ENCODE results near the gene DCTN3.

Gene DCTN3

DNA sequence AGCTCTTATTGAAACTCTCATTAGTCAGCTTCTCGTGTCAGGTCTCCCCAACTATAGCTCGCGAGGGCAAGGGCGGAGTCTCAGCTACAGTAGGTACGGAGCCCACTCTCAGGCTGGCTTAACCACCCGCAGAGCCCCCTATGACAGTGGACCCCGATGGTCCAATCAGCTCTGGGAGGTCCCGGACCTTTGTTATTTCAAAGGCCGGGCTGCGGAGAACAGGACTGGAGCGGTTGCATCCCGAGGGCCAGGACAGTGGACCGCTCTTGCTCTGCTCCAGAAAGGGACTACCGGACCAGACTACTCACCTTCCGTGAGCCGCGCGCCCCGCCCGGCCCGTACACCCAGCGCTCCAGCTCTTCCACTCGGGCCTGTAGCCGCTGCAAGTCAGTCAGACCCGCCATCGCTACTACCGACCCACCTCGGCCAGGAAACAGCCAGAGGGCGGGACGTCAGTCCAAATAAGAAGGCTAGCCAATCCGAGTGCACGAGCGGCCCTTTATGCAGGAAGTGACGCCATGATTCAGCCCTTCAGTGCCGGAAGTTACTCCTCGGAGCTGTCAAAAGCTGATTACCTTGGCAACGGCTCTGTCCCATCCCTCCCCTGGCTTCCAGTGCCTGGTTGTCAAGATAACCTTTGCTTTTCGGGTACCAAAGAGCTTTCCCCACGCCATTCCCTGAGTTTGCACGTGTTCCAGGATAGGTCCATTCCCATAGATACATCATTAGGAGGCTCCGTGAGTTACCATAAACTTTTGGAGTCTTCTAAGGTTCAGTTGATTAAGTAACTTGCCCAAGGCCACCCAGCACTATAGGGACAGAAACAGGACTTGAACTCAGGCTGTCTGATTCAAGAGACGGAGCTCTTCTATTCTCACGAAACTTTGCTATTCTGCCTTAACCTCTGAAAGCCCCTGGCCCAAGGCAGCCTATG lies at the start of gene DCTN3:
DCTN3 (minus strand) TSS at position 435 of the 934 bp plus-strand sequence; CDS start at position 404, 31 bp downstream.
- peak; percentile 91 for DNase-seq

DNA sequence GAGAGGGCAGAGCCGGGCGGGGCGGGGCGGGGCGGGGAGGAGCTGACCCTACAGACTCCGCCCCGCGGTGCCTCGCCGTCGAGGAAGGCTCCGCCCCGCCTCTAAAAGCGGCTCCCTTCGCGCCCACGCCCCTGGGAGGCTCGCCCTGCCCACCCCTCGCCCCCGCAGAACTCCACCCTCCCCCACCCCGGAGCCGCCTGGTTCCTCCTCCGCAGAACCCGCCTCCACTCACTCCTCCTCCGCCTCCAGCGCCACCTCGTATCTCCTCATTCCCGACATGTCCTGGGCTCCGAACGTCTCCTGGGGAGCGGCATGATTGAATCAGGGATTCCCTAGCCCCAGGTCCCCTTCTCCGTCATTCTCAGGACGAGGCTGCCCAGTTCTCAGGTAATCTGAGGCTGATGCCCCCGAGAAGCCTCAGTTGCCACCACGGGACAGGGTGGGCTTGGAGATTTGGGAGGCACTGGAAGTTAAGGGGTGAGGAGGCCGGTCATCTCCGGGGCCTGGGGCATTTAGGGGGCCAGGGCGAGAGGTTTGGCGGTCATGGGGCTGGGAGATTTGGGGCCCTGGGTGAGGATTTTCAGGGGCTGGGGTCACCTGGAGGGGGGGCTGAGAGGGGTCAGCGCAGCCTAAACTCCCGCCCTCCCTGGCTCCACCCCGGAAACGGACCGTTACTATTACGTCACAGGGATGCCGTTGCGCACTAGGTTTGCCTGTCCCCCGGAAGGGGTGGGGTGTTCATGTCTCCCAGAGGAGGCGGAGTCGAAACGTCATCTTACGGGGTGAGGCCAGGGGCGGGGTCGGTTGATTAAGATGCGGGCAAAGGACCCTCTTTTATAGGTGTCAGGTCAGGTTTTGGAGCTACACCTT lies 45.3 kb upstream of the DCTN3 start:
- DNase-seq = peak; percentile 93

DNA sequence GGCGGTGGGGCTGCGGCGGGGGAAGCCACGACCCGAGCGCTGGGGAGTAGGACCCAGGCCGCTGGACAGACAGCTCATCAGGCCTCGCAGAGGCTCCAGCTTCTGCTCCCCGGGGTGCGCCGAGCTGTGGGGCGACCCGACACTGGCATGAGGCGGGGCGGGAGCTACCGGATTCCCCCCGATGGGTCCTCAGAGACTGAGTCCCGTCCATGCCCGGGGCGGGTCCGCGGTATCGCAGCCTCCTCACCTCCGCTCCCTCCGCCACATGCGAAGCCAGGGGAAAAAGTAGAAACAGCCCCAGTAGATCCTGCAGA lies 44.7 kb upstream of the DCTN3 start:
- DNase-seq = no peak

DNA sequence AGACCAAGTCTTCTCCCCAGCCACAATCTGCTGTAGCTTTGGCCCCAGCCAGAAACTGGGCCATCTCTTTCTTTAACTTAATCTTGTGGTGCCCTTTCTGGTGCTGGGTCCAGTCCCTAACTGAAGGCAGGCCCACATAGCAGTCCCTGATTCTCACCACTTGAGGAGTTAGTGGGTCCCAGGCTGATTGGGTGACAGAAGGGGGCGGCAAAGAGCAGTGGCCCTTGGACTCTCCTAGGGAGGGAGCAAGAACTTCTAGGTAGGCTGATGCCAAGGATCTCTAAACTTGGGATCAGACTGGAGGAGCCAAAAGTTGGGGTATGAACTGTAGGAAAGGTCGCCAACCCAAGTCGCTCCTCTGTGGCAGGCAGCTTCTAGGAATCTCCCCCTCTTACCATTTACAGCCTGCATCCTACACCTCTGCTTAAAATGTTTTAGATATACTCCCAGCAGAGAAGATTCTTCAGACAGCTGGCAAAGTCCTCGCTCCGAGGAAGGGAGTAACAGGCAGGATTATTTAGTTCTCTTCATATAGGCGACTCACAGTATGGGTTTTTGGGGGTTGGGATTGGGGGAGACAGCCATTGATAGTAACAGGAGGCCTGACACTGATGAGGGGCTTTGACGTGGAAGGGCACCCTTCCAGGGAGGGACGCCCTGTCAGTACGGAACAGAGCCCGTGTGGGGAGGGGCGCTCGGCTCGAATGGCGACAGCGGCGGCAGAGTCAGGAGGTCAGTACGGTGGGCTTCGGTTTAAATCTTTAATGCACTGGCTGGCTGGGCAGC lies 44.2 kb upstream of the DCTN3 start:
- peak; percentile 89 for DNase-seq

DNA sequence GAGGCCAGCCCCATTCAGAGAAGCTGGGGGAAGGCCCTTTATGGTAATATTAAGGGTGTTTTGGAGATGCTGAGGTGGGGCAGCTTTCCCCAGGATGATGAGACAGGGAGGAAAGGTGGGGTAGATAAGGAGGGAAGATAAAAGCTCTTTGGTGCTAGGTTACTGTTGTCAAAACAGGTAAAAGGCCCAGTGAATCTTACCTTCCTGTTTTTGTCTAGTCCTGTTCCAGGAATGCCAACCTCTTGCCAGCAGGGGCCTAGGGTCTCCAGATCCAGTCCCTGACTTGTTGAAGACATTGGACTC lies 43.0 kb upstream of the DCTN3 start:
- DNase-seq = no peak

DNA sequence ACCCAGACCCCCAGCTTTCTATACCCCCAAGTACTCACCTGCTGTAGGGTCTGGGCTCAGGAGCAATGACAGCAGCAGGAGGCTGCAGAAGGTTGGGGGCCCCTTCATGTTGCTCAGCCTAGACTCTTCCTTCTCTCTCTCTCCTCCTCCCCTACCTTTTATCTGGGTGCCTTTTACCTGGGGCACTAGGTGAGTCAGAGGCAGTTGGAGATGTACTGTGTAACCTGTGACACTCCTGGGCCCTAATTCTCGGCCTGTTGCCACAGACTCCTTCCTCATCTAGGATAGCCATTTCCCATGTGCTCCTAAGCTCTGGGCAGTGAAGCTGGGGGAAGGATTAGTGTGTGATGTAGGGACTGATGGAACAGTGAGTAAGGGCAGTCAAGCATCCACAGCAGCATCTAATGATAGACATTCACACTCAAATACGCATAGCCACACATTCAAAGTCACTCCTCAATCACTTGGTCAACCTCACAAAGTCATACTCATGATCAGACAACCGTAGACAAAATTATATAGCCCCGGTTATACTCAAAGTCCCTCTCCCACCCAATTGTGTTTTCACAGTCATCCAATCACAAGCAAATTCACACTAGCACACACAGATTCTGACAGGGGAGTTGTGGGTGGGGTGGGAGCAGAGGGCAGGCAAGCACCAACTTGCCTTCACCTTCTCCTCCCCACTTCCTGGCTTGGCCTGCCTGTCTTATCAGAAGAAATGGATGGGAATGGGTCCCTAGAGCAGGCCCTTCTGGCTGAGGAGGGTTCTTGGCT lies 42.4 kb upstream of the DCTN3 start, which contains the start of gene CCL27:
CCL27 (minus strand) TSS at position 132 of the 777 bp plus-strand sequence; CDS start at position 108, 24 bp downstream.
- no peak for DNase-seq

DNA sequence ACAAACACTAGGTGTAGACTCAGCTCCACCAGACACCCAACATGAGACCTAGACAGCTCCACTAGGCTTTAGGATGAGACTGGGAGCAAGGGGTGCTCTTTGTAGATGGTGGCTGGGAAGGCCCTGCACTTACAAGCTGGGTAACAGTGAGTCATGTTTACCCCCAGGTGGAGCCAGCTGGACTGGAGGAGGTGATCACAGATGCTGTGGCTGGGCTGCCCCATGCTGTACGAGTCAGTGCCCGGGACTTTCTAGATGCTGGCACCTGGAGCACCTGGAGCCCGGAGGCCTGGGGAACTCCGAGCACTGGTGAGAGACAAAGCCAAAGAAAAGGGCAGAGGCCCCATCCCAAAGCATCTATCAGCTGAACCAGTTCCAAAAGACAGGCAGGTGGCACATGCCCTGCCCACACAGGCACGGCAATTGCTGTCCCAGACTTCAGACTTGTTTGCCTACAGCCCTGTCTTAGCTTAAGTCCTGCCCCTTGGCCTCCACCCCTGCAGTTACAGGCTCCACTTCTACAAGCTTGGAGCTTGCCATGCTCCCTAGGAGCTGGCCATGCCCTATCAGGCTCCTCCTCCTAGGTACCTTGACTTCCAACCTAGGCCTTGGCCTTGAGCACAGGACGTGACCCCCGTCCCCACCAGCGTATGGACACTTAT lies 39.4 kb upstream of the DCTN3 start:
- DNase-seq = no peak

DNA sequence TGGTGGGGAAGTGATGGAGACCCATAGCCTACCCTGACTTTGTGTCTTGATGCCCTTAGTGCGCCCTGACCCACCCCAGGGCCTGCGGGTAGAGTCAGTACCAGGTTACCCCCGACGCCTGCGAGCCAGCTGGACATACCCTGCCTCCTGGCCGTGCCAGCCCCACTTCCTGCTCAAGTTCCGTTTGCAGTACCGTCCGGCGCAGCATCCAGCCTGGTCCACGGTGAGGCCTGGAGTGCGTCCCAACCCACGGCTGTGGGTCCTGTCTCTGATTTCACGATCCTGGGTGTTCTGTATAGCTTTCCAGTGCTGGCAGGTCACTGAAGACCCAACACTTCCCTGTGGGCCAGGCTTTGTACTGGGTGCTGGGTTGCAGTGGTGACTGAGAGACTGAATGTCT lies 38.2 kb upstream of the DCTN3 start:
- no peak for DNase-seq

DNA sequence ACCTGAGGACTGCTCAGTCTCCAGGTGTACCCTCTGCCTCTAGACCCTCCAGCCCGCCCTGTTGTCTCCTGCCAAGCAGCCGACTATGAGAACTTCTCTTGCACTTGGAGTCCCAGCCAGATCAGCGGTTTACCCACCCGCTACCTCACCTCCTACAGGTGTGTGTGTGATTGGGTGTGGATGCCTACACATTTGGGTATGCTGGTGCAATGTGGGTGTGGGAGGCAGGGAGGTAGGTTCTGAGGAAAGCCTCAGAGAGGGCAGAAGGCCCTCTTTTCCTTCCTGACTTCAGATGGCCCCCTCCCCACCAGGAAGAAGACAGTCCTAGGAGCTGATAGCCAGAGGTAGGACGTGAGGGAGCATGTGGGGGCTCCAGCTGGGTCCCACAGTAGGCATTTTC lies 36.7 kb upstream of the DCTN3 start:
- DNase-seq = no peak

DNA sequence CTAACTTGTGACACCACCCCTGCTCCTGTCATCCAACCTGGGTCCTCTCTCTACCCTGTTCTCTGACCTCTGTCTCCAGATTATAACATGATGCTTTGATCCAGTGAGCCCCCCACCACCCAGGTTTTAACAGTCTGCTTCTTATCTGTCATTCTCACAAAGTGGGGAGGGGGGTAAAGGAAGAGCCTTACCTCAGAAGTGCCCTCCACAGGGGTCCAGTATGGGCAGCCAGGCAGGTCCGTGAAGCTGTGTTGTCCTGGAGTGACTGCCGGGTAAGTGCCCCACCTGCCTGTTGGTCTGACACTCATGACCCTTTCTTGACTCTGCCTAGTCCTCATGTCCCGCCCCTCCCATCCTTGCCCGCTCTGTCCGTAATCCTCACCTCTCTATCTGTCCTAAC lies 35.1 kb upstream of the DCTN3 start:
- DNase-seq = no peak

DNA sequence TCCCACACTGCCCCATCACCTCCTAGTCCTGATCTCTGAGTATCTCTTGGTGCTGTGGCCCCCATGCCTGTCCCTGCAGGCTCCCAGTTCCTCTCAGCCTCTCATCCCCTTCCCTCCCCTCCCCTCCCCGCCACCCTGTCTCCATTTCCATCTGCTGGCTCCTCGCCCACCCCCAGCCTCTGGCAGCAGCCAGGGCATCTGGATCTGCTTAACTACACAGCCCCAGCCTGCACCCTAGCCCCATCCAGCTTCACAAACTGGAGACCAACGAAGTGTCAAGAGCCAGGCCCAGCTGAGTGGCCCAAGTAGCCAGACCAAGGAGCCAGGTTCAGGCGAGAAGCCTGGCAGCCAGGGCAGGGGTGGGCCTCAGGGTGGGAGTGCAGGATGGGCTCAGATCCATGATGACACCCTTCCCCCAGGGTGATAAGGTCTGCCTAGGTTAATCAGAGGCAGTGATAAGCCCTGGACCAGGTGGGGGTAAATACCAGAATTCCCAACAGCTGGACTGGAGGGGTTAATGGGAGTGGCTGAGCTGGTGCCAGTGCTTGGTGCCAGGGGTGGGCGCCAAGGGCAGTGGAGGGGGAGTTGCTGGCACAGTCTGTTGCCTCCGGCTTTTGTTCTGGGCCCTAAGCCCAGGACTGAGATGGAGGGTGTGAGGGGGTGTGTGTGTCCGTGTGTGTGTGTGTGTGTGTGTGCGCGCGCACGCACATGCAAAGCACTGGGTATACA lies 34.2 kb upstream of the DCTN3 start:
- no peak for DNase-seq

DNA sequence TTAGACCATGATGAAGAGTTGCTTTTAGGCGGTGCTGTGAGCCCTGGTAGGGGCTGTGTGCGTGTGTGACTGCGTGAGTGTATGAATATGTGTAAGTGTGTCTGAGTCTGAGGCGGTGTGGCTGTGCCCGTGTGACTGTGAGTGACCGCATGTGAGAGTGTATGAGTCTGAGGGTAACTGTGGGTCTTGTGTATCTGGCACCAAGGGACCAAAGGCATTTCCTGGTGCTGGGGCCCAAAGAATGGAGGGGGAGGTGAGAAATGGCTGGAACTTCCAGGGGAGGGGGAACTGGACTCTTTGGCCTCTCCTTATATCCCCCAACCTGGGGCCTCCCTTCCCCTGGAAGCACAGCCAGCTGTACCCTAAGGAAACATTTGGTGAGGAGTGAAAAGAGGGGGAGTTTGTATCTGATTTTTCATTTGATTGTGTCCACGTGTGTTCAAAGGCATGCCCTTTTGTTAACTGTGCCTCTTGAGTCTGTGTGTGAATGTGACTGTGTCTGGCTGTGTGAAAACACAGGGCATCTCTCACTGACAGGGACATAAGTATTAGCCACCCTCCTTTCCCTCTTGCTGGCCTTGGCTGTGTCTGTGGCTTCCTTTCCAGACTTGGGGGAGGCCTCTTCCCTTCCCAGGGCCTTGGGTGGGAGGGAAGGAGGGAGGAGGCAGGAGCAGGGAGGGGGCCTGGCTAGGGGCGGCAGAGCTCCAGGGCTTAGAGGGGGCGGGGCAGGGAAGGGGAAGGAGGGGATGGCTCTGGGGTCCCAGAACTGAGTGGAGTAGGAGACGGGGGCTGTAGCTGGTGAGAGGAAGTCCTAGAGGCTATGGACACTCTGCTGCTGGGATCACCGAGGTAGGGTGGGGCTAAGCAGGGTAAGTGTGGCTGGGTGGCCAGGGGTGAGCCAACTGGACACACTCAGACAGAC lies 33.1 kb upstream of the DCTN3 start:
- no peak for DNase-seq

DNA sequence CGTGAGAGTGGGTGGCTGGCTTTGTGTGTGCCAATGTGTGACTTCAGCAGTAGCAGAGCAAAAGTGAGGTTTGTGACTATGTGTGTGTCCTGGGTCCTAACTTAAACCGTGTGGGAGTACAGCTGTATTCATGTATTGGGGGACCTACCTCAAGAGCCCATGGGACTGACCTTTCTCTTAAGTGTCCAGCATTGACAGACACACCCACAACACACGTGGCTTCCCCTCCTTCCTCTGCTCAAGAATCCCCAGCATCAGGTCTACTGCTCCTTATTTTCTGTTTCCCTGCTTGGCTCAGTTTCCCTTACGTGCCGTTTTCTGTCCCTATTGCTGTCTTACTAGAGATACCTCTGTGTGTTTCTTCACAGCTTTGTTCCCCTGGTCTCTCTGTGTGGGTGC lies 32.3 kb upstream of the DCTN3 start:
- DNase-seq = no peak

DNA sequence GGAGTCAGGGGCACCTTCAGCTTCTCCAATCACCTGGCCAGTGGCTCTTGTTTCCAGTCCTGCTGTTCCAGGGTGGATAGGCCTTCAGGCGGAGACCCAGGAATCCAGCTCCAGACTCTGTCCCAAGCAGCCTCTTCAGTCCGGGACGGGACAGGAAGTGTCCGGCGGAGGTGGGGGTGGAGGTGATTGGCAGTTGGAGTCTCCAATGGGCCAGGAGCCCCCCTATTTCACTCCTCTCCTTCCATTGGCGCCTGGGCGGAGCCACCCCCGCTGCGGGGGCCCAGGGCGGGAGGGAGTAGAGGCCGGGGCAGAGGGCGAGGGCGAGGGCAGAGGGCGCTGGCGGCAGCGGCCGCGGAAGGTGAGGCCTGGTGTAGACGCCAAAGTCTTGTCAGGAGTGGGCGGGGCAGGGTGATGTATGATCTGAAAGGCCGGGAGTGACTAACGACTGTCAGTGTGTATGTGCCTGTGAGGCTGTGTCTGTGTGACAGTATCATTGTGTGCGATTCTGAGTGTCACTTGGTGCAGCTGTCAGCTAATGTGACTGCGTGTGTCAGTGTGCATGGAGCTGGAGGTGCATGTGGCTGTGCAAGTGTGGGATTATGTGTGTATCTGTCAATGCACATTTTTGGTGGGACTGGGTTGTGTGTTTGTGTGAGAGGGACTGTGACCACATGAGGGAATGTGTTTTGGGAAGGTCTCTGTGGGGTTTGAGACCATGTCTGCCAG lies 31.7 kb upstream of the DCTN3 start, which contains the start of gene IL11RA:
IL11RA (plus strand) TSS at position 310 of the 726 bp plus-strand sequence. CDS start 3,033 bp downstream, outside the sequence.
- peak; percentile 75 for DNase-seq

DNA sequence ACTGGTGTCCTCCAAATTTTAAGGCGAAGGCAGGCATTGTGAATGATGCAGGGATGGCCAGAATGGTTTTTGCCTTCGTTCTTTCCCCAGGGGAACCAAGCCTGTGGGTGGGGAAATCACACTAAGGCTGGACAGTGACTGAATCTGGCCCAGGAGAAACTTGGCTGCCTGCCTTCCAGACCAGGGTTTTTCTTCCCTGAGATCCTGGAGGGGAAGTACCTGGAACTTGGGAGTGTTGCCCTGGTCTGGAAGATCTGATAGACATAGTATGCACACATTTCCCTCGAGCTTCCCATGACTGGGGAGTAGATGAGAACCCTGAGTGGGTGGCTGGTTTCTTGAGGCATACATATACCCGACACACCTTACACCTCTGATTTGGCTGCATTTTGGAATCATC lies 31.0 kb upstream of the DCTN3 start:
- no peak for DNase-seq

DNA sequence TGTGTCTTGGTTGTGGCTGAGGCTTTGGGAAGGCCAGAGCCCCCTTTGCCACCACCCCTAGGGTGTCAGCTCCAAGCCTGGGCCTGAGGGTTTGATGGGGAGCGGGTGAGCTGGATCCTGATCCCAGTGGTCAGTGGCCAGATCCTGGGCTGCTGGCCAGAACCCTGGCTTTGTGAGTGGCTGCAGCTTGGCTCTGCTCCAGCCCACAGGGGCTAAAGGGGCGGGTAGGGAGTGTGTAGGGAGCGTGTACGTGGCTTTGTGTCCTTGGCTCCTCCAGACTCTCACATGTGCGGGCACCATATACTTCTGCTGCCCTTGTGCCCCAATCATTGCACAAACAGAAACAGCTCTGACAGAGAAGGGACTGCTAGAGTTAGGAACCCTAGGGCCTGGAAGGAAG lies 30.5 kb upstream of the DCTN3 start:
- DNase-seq = no peak

DNA sequence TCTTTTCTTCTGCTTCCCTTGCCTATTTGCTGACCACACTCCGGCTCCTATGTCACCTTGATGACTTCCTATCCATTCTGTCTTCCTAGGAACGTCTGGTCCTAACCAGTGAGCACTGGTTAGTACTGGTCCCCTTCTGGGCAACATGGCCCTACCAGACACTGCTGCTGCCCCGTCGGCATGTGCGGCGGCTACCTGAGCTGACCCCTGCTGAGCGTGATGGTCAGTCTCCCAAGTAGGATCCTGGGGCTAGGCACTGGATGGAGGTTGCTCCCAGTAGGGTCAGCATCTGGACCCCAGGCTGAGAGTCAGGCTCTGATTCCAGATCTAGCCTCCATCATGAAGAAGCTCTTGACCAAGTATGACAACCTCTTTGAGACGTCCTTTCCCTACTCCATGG lies 28.4 kb upstream of the DCTN3 start:
- no peak for DNase-seq

DNA sequence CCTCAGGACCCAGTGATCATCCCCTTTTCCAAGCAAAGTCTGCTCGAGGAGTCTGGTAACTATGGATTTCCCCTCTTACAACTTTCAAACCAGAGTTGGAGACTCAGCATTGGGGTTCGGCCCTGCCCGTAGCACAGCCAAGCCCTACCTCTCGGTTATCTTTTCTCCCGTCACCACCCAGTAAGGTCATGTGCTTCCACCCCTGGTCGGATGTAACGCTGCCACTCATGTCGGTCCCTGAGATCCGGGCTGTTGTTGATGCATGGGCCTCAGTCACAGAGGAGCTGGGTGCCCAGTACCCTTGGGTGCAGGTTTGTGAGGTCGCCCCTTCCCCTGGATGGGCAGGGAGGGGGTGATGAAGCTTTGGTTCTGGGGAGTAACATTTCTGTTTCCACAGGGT lies 27.4 kb upstream of the DCTN3 start:
- peak; percentile 34 for DNase-seq

DNA sequence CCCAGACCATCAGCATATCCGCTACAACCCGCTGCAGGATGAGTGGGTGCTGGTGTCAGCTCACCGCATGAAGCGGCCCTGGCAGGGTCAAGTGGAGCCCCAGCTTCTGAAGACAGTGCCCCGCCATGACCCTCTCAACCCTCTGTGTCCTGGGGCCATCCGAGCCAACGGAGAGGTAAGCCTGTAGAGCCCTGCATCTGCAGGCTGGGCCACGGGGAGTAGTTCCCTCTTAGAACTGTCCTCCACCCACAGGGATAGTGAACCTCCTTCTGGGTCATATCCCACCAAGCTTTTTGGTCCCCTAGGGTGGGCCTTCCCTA lies 26.7 kb upstream of the DCTN3 start:
- DNase-seq = no peak
